H1 (cell line): ENCODE results near the gene CLIC3. TPM values are rescaled to one million over a fixed set of nuclear protein-coding genes. Genes with fewer than 3 reads are reported as not detected.

Experiments used
- CTCF ChIA-PET: fragments of 300-600 bp; sonication (Branson Sonifier 250); formaldehyde crosslinking; loops from one replicate; lab custom pipeline; 2021; ENCODE audit not compliant: partially characterized antibody; lab: Charles Lee
- POLR2A ChIA-PET: fragments of 300-600 bp; sonication (Branson Sonifier 250); formaldehyde crosslinking; loops from one replicate; lab custom pipeline; 2021; ENCODE audit warnings: inconsistent platforms; ENCODE audit not compliant: partially characterized antibody; lab: Charles Lee
- DNase-seq, 2 experiments: peaks; one replicate each; pipeline versions ENCODE4 v3.0.0 to v3.0.0-alpha.2; 2010 to 2022; ENCODE audit warnings: low spot score in 2 of 2, low read depth in 1 of 2, mixed read lengths in 1 of 2
- FAIRE-seq: peaks from 2 replicates; lab custom pipeline; 2011; peaks lifted over from hg19 to GRCh38; lab: Jason Lieb, UNC
- H2AFZ ChIP-seq: 2 replicates; pipeline ENCODE4 v1.8.1; 2012; ENCODE audit warnings: low read length, inconsistent platforms
- H2AK5ac ChIP-seq: 2 replicates; pipeline ENCODE4 v1.6.1; 2013; ENCODE audit warnings: low read depth, low read length
- H2BK120ac ChIP-seq: replicated peaks from 2 replicates; pipeline ENCODE3; 2013; ENCODE audit warnings: low read depth, low read length, inconsistent platforms
- H2BK12ac ChIP-seq: 2 replicates; pipeline ENCODE4 v1.6.1; 2013; ENCODE audit warnings: low read depth, low read length
- H2BK15ac ChIP-seq: 2 replicates; pipeline ENCODE4 v1.6.1; 2013; ENCODE audit warnings: low read length
- H2BK20ac ChIP-seq: 2 replicates; pipeline ENCODE4 v1.6.1; 2013; ENCODE audit warnings: low read length
- H2BK5ac ChIP-seq: 2 replicates; pipeline ENCODE4 v1.6.1; 2013; ENCODE audit warnings: low read depth, low read length
- H3K14ac ChIP-seq: 2 replicates; pipeline ENCODE4 v1.6.1; 2013; ENCODE audit warnings: inconsistent platforms; ENCODE audit not compliant: insufficient read length
- H3K18ac ChIP-seq: 2 replicates; pipeline ENCODE4 v1.6.1; 2013; ENCODE audit warnings: low read length; ENCODE audit errors: extremely low read depth
- H3K23ac ChIP-seq: 2 replicates; pipeline ENCODE4 v1.6.1; 2013; ENCODE audit warnings: inconsistent platforms; ENCODE audit not compliant: insufficient read length
- H3K23me2 ChIP-seq: 2 replicates; pipeline ENCODE4 v1.6.1; 2013; ENCODE audit warnings: low read depth, low read length
- H3K27ac ChIP-seq: 2 replicates; pipeline ENCODE4 v1.6.1; 2011; ENCODE audit warnings: low read depth, low read length, inconsistent platforms
- H3K27me3 ChIP-seq, 4 experiments: replicated peaks in 1 of 4; 1 replicate in 1 of 4; 2 replicates in 3 of 4; pipeline versions ENCODE4 v1.6.1 to v1.8.1; 2011 to 2013; ENCODE audit warnings: low read length in 3 of 4, mild to moderate bottlenecking in 3 of 4, inconsistent platforms in 2 of 4, mixed read lengths in 2 of 4, moderate library complexity in 1 of 4; ENCODE audit not compliant: control insufficient read depth in 3 of 4, insufficient read depth in 3 of 4; ENCODE audit errors: extremely low read depth in 1 of 4
- H3K36me3 ChIP-seq, 4 experiments: 2 replicates each; pipeline versions ENCODE4 v1.6.1 to v1.8.1; 2011 to 2013; ENCODE audit warnings: mild to moderate bottlenecking in 4 of 4, low read length in 3 of 4, moderate library complexity in 2 of 4, control low read depth in 1 of 4, inconsistent platforms in 1 of 4; ENCODE audit not compliant: insufficient read depth in 4 of 4, control insufficient read depth in 2 of 4
- H3K4ac ChIP-seq: replicated peaks from 2 replicates; pipeline ENCODE3; 2013; ENCODE audit warnings: low read length, low read depth, mixed read lengths, inconsistent platforms; ENCODE audit not compliant: insufficient read length
- H3K4me1 ChIP-seq, 4 experiments: replicated peaks in 1 of 4; 1 replicate in 1 of 4; 2 replicates in 3 of 4; pipeline versions ENCODE4 v1.6.1 to v1.8.1; 2011 to 2013; ENCODE audit warnings: low read length in 3 of 4, inconsistent platforms in 2 of 4, mixed read lengths in 1 of 4; ENCODE audit not compliant: insufficient read depth in 4 of 4, control insufficient read depth in 3 of 4
- H3K4me2 ChIP-seq, 2 experiments: 2 replicates each; pipeline versions ENCODE4 v1.6.1 to v1.8.1; 2011 to 2013; ENCODE audit warnings: low read depth in 2 of 2, low read length in 2 of 2, control low read depth in 1 of 2, inconsistent platforms in 1 of 2, mild to moderate bottlenecking in 1 of 2; ENCODE audit not compliant: insufficient read depth in 1 of 2
- H3K4me3 ChIP-seq, 4 experiments: fragments of 200-600, 300-600 bp in 1 of 4; sonication (generic), shearing (Covaris generic), sonication (Bioruptor Twin) in 1 of 4; 2 replicates each; pipeline versions ENCODE4 v1.5.1 to v1.8.1; 2011 to 2016; ENCODE audit warnings: low read length in 4 of 4, low read depth in 3 of 4, control low read depth in 2 of 4, inconsistent platforms in 2 of 4, mild to moderate bottlenecking in 2 of 4, mixed read lengths in 1 of 4, moderate library complexity in 1 of 4; ENCODE audit not compliant: insufficient read depth in 2 of 4; ENCODE audit errors: extremely low read depth in 1 of 4
- H3K56ac ChIP-seq: replicated peaks from 2 replicates; pipeline ENCODE3; 2013; ENCODE audit warnings: low read depth, mild to moderate bottlenecking, mixed read lengths, low read length, inconsistent platforms; ENCODE audit not compliant: insufficient read length
- H3K79me1 ChIP-seq: 2 replicates; pipeline ENCODE4 v1.6.1; 2013; ENCODE audit warnings: low read depth, low read length, control low read depth
- H3K79me2 ChIP-seq, 2 experiments: 2 replicates each; pipeline versions ENCODE4 v1.6.1 to v1.8.1; 2012 to 2013; ENCODE audit warnings: low read length in 2 of 2, mild to moderate bottlenecking in 2 of 2, inconsistent platforms in 1 of 2; ENCODE audit not compliant: insufficient read depth in 2 of 2, control insufficient read depth in 1 of 2
- H3K9ac ChIP-seq, 4 experiments: replicated peaks in 1 of 4; 1 replicate in 1 of 4; 2 replicates in 3 of 4; pipeline versions ENCODE4 v1.6.1 to v1.8.1; 2011 to 2013; ENCODE audit warnings: low read depth in 3 of 4, low read length in 3 of 4, control low read depth in 2 of 4, mild to moderate bottlenecking in 2 of 4, moderate library complexity in 2 of 4, inconsistent platforms in 1 of 4; ENCODE audit errors: extremely low read depth in 1 of 4
- H3K9me3 ChIP-seq, 2 experiments: 2 replicates each; pipeline versions ENCODE4 v1.6.1 to v1.8.1; 2012 to 2013; ENCODE audit warnings: mild to moderate bottlenecking in 2 of 2, moderate library complexity in 2 of 2, control low read depth in 1 of 2, inconsistent platforms in 1 of 2, low read depth in 1 of 2, low read length in 1 of 2, mixed read lengths in 1 of 2; ENCODE audit not compliant: insufficient read depth in 2 of 2
- H4K20me1 ChIP-seq, 2 experiments: replicated peaks in 1 of 2; 2 replicates each; pipeline versions ENCODE3 to v1.8.1; 2011 to 2013; ENCODE audit warnings: inconsistent platforms in 2 of 2, low read length in 2 of 2, mild to moderate bottlenecking in 1 of 2; ENCODE audit not compliant: insufficient read depth in 2 of 2, control insufficient read depth in 1 of 2
- H4K5ac ChIP-seq: 2 replicates; pipeline ENCODE4 v1.6.1; 2013; ENCODE audit warnings: low read length, low read depth, mixed read lengths, inconsistent platforms; ENCODE audit not compliant: insufficient read length
- H4K8ac ChIP-seq: 2 replicates; pipeline ENCODE4 v1.8.0; 2013; ENCODE audit warnings: mild to moderate bottlenecking, moderate library complexity, low read length, inconsistent platforms; ENCODE audit not compliant: insufficient read depth; ENCODE audit errors: extremely low read depth
- H4K91ac ChIP-seq: replicated peaks from 2 replicates; pipeline ENCODE3; 2013; ENCODE audit warnings: low read length, mixed read lengths, inconsistent platforms; ENCODE audit not compliant: insufficient read length
- BCL11A ChIP-seq, 2 experiments: IDR thresholded peaks; one replicate each; pipeline ENCODE4 v1.6.1; 2011; ENCODE audit warnings: low read depth in 2 of 2, low read length in 2 of 2, mild to moderate bottlenecking in 2 of 2
- CREB1 ChIP-seq: IDR thresholded peaks from 2 replicates; pipeline ENCODE4 v1.6.1; 2012; ENCODE audit warnings: inconsistent platforms
- CTCF ChIP-seq, 3 experiments: IDR thresholded peaks; 1 replicate in 2 of 3; 2 replicates in 1 of 3; pipeline versions ENCODE4 v1.5.1 to v1.6.1; 2011; ENCODE audit warnings: low read length in 3 of 3, mild to moderate bottlenecking in 3 of 3, inconsistent platforms in 2 of 3, low read depth in 1 of 3, moderate library complexity in 1 of 3; ENCODE audit not compliant: insufficient read depth in 1 of 3; ENCODE audit errors: control extremely low read depth in 1 of 3
- HDAC6 ChIP-seq: IDR thresholded peaks from one replicate; pipeline ENCODE4 v1.7.1; 2012; ENCODE audit warnings: low read depth, mild to moderate bottlenecking, inconsistent platforms, low read length, moderate library complexity
- POLR2AphosphoS5 ChIP-seq: IDR thresholded peaks from 2 replicates; pipeline ENCODE4 v1.6.1; 2011; ENCODE audit warnings: low read depth, low read length
- RBBP5 ChIP-seq: IDR thresholded peaks from 2 replicates; pipeline ENCODE4 v1.7.1; 2012; ENCODE audit warnings: low read depth, mild to moderate bottlenecking, inconsistent platforms, low read length, moderate library complexity, borderline replicate concordance
- RNF2 ChIP-seq: fragments of 200-900, 300-1000 bp; sonication (generic); IDR thresholded peaks from 2 replicates; pipeline ENCODE4 v1.7.1; 2016; ENCODE audit warnings: borderline replicate concordance, low read depth, mild to moderate bottlenecking, antibody characterized with exemption, low read length; ENCODE audit not compliant: poor library complexity, severe bottlenecking; ENCODE audit errors: missing control alignments
- SP4 ChIP-seq: IDR thresholded peaks from 2 replicates; pipeline ENCODE4 v1.6.1; 2012; ENCODE audit warnings: low read length, inconsistent platforms
- YY1 ChIP-seq: IDR thresholded peaks from 2 replicates; pipeline ENCODE4 v1.6.1; 2011; ENCODE audit warnings: low read depth, mild to moderate bottlenecking, low read length
- WGBS, 2 experiments: shearing (Covaris generic) in 1 of 2; methylation state at CpG; one replicate each; pipeline versions ENCODE4 v1.1.6 to v1.1.7; 2013 to 2015; ENCODE audit warnings: low lambda C conversion rate in 2 of 2, mixed read lengths in 2 of 2, inconsistent platforms in 1 of 2, low coverage in 1 of 2, missing lambda C conversion rate in 1 of 2; ENCODE audit not compliant: insufficient replicate concordance in 2 of 2, insufficient coverage in 1 of 2, insufficient read length in 1 of 2; ENCODE audit errors: extremely low coverage in 1 of 2, missing lambda C conversion rate in 1 of 2; 5-methylcytosine and 5-hydroxymethylcytosine counted together
- polyA plus RNA-seq, 7 experiments: library from polyadenylated mRNA; depleted of rRNA in 3 of 7; stranded (reverse) in 5 of 7; unstranded in 2 of 7; fragments of >200 nt in 5 of 7; fragments of 200-250 nt in 2 of 7; gene quantifications; 1 replicate in 5 of 7; 2 replicates in 1 of 7; 4 replicates in 1 of 7; pipeline versions ENCODE4 v1.2.1 to v1.2.3, GENCODE V29; 2011 to 2013; ENCODE audit warnings: missing spikeins in 2 of 7, mixed read lengths in 2 of 7
- total RNA-seq: library from RNA; stranded (reverse); fragmentation: NEBNext Ultra II Directional; extraction: Animal tissue kit (Norgen Biotek cat#: 25700); gene quantifications from 2 replicates; pipeline ENCODE4 v1.2.1, GENCODE V29; 2021

Gene CLIC3
- total and polyA plus RNA-seq, 2 of the 8 experiments (the other 6 are each of a cell fraction or from before 2014, with no cell fraction given) = 0.12 TPM; not detected in 1

GRCh38 chr9:137031904-137032640 is 35.7 kb upstream of the CLIC3 start, which contains the start of gene FUT7:
Gene FUT7 (minus strand): TSS chr9:137032088. CDS start chr9:137031991, 97 bp downstream.
- FAIRE-seq (no peak), DNase-seq (no peak)
- Histone ChIP-seq H3K9ac (no peak within 1 kb of the TSS), H3K4me1 (peaks cover 0 to 10% (median 2%) of the 10 kb centered on the region in 4 experiments; a peak in 5 of 7 replicates), H3K56ac (no peak within 1 kb of the TSS), H2BK20ac (no peak within 1 kb of the TSS), H3K4me3 (no peak within 1 kb of the TSS), H2BK5ac (no peak within 1 kb of the TSS), H3K14ac (no peak within 1 kb of the TSS), H4K91ac (no peak within 1 kb of the TSS), H2BK12ac (peak within 1 kb of the TSS; percentile 17; the same call in 1 of the 2 replicates), H3K27ac (no peak within 1 kb of the TSS), H2AFZ (no peak within 1 kb of the TSS), H4K20me1 (peaks cover 2 to 4% of the 10 kb centered on the region in 2 experiments), H3K79me1 (no peaks in the 10 kb centered on the region), H3K79me2 (no peaks in the 10 kb centered on the region), H3K9me3 (no peaks in the 10 kb centered on the region), H3K4ac (no peak within 1 kb of the TSS), H2BK120ac (no peak within 1 kb of the TSS), H3K23me2 (peaks cover 4% of the 10 kb centered on the region; the same call in 1 of the 2 replicates), H4K8ac (peak within 1 kb of the TSS; percentile 25; the same call in 1 of the 2 replicates), H3K4me2 (no peak within 1 kb of the TSS), H2AK5ac (no peak within 1 kb of the TSS), H3K23ac (no peak within 1 kb of the TSS), H3K27me3 (peaks cover 1 to 18% (median 11%) of the 10 kb centered on the region in 4 experiments; a peak in 6 of 7 replicates), H2BK15ac (no peak within 1 kb of the TSS), H3K36me3 (no peaks in the 10 kb centered on the region), H4K5ac (no peak within 1 kb of the TSS), H3K18ac (no peak within 1 kb of the TSS)
- ChIA-PET CTCF (interaction anchor here (1.2 to 8.5 kb wide), 11 partner anchors 12 to 85 kb away, joined by 3 to 110 read pairs (median 6); partner anchors contain the start of genes C8G, CLIC3 and SAPCD2), POLR2A (interaction anchor here (2.1 kb wide), 1 partner anchor 13 kb away, joined by 4 read pairs; no protein-coding TSS in a partner anchor)
- TF ChIP-seq HDAC6 = no peak
- no peak for TF ChIP-seq BCL11A (IDR thresholded peaks at IDR 0.05; ENCODE audit: low read depth in 2 of 2, low read length in 2 of 2)
- no peak for TF ChIP-seq YY1
- no peak for TF ChIP-seq RBBP5
- TF ChIP-seq CTCF (IDR thresholded peaks at IDR 0.05; ENCODE audit: control extremely low read depth in 1 of 3, insufficient read depth in 1 of 3, low read depth in 1 of 3, low read length in 3 of 3) = no peak
- no peak for TF ChIP-seq SP4
- no peak for TF ChIP-seq POLR2AphosphoS5
- no peak for TF ChIP-seq RNF2
- no peak for TF ChIP-seq CREB1
- WGBS, 2 experiments = 86% methylated on average over 13 of the region's 16 CpGs; no CpG with 5 or more reads in 1 of the 2 experiments
